AG10803 (cell line): ENCODE data around the gene FAM174B.

Experiments used
- DNase-seq: peaks from one replicate; pipeline ENCODE4 v3.0.0; 2010; ENCODE audit warnings: low read depth
- H3K4me3 ChIP-seq: 2 replicates; pipeline ENCODE4 v1.5.1; 2011; ENCODE audit warnings: mild to moderate bottlenecking, low read length, control low read depth
- TF ChIP-seq, protein P1 (sequence below): conservative IDR thresholded peaks from 2 replicates; pipeline ENCODE4 v1.5.1; 2011; ENCODE audit warnings: mild to moderate bottlenecking, low read length, control low read depth, inconsistent platforms

Gene FAM174B

DNA sequence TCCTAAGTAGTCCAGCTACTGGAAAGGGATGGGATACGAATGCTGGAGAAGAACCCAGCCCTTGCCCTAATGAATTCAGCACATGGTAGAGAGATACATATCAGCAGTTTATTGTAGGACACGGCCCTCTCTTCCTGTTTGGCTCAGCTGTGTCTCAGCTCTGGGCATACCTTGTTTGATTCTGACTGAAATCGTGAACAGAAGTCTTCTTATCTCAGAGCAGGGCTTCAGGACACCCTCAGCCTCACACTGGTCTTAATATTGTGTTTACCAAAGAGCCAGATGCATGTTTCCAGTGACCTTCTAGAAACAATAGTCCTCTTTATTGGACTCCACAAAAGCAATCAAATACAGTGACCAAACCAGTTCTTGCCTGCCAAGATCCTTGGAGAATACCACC, 54.7 kb downstream of the FAM174B start:
- DNase-seq = no peak
- no peak overlapping the region for H3K4me3 ChIP-seq
- TF ChIP-seq, protein P1, sequence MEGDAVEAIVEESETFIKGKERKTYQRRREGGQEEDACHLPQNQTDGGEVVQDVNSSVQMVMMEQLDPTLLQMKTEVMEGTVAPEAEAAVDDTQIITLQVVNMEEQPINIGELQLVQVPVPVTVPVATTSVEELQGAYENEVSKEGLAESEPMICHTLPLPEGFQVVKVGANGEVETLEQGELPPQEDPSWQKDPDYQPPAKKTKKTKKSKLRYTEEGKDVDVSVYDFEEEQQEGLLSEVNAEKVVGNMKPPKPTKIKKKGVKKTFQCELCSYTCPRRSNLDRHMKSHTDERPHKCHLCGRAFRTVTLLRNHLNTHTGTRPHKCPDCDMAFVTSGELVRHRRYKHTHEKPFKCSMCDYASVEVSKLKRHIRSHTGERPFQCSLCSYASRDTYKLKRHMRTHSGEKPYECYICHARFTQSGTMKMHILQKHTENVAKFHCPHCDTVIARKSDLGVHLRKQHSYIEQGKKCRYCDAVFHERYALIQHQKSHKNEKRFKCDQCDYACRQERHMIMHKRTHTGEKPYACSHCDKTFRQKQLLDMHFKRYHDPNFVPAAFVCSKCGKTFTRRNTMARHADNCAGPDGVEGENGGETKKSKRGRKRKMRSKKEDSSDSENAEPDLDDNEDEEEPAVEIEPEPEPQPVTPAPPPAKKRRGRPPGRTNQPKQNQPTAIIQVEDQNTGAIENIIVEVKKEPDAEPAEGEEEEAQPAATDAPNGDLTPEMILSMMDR = no peak

DNA sequence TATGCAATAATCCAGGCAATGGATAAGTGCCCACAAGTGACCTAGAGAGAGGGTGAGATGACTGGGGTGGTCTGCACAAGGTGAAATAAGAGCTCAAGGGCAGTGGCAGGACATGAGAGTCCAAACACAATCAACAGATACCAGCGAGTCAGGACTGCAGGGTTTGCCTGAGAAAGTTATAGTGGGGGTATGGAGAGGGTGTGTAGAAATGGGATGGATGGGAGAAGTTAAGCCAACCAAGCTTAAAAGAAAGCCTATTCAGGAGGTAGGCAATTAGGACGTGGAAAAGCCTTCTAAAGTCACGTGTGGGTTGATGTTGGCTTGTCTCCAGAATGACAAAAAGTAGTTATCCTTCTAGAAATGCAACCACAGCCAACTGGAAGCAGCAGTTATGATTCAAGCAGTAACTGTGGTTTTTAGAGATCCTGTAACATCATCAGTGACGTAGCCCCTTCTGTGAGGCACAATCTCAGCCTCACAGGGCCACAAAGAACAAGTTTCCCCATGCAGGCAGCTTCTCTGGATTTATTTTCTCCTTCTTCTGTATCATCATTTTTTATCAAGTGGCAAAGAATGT, 56.1 kb downstream of the FAM174B start:
- peak; percentile 47 for DNase-seq
- TF ChIP-seq, protein P1 = no peak

DNA sequence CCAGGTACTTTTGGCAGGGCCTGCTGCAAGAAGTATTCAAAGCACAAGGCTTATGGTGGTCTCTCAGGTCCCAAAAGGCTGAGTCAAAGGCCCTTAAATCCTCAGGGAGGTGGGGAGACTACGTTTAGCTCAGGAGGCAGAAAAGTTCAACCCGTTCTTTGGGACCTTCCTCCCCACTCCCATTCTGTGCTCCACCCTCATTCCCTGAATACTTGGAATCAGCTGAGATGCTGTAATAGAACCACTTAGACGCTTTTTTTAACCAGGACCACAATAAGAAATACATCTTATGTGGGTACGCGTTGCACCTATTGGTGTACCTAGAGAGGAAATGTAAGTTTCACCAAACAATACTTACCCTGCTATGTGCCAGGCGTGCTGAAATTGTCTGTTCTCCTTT, 58.0 kb downstream of the FAM174B start:
- no peak for DNase-seq
- TF ChIP-seq, protein P1 = no peak
- H3K4me3 ChIP-seq = no peak overlapping the region

More for the DNA sequence above, 56.1 kb downstream of the FAM174B start:
- no peak overlapping the region for H3K4me3 ChIP-seq

DNA sequence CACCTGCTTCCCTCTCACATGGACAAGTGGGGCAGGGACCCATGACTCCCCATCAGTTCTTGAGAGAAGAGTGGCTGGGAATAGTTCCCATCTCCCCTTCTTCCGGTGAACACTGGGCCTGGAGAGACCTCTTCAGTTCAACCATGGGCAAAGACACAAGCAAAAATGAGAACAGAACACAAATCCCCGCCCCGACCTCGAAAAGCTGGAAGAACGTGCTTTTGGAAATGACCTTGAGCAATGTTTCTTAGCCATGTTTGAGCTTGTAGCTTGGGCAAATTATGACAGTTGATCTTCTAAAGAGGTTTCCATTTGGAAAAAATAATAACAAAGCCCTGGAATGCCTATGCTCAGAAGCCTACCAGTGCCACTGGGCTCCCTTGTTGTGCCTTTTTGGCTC, 59.0 kb downstream of the FAM174B start:
- DNase-seq = no peak
- TF ChIP-seq, protein P1 = no peak
- H3K4me3 ChIP-seq = no peak overlapping the region

DNA sequence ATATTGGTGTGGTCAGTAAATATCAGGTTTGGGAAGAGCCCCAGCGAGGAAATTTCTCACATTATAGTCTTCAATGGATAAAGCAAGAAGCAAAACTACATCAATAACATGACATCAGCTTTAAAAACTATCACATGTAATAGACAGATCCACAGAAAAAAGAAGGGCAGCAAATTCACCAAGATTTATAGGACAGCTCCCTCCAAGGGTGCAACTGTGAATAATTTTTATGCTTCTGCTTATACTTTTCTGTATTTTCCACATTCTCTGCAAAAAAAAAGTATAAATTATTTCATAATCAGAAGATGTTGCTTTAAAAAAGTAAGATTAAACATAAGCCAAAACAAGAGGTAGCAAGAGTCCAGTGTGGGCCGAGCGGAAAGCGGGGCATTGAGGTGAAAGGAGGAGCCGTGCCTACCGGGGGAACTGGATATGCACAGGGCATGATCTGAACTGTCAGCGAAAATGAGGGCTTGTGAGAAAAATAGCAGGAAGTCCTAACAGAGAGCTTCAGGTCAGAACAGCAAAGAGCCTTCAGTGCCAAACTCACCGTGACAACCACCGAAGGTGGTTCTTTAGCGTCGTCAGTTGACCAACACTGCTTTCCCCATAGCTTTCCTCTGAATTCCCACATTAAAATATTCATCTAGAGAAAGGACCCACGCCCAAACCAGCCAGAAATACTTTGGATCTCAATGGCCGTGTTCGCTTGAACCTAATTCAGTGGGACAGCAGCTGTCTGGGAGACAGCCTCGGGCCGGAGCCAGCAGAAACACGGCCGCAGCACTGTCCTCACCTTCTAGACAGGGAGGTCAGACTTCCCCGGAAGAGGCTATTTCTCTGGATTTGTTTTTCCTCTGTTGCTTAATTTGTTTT, 59.8 kb downstream of the FAM174B start:
- TF ChIP-seq, protein P1 = no peak
- no peak overlapping the region for H3K4me3 ChIP-seq
- no peak for DNase-seq

DNA sequence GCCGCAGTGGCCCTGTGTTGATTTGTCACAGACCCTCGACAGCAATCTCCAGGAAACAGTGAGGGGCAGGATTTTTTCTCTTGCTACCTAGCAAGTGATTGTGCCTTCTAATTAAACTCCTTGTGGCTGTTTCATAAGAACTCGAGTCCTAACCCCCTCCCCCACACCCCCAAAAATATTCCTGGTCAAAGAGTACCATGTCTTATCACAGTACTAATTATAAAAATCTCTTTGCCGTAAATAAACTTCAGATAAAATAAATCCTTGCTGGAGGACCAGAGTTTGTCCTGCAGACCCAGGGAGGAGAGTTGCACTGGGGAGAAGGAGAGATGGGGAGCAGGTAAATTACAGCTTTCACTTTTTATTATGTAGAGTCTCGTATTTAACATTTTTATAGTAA, 64.3 kb downstream of the FAM174B start:
- TF ChIP-seq, protein P1 = no peak
- DNase-seq = no peak
- H3K4me3 ChIP-seq = no peak overlapping the region

DNA sequence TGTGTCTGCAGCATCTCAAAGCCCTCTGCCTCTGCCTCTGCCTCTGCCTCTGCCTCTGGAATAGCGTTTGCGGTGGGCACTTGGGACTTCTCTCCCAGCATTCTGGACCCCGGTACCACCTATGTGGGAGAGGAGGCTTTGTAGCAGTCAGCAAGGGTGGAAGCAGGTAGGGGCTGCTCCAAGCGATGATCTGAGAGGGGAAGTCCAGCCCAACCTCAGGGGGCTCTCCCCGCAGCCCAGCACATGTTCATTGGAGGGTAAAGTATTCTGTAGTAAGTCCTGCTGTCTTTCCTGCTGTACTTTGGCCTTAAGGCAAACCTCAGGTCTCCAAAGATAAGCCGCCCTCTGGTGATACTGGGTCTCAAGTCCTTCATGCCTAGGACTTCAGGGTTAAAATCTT, 68.6 kb downstream of the FAM174B start:
- no peak overlapping the region for H3K4me3 ChIP-seq
- no peak for DNase-seq
- TF ChIP-seq, protein P1 = no peak
